GM19467 (cell line): Measurements from ENCODE around the gene CLEC19A.
"Not testable (repeated sequence)": the region's sequence is repeated elsewhere in the genome, so short reads cannot be mapped to it uniquely, and the experiment has no call there.

ENCODE experiments used
- ATAC-seq: cut with Tn5 transposase; IDR thresholded peaks from one replicate; pipeline ENCODE4 v1.9.1; 2021; ENCODE audit warnings: mild to moderate bottlenecking, moderate library complexity; ENCODE audit not compliant: unreplicated experiment

The CLEC19A gene

DNA sequence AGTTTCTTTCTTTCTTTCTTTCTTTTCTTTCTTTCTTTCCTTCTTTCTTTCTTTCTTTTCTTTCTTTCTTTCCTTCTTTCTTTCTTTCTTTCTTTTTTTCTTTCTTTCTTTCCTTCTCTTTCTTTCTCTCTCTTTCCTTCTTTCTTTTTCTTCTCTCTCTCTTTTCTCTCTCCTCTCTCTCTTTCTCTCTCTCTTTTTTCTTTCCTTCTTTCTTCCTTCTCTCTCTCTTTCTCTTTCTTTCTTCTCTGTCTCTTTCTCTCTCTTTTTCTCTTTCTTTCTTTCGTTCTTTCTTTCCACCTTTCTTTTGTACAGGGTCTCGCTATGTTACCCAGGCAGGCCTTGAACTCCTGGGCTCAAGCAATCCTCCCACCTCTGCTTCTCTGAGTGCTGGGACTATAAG is 35.7 kb downstream of the CLEC19A start:
- not testable (repeated sequence) for ATAC-seq

DNA sequence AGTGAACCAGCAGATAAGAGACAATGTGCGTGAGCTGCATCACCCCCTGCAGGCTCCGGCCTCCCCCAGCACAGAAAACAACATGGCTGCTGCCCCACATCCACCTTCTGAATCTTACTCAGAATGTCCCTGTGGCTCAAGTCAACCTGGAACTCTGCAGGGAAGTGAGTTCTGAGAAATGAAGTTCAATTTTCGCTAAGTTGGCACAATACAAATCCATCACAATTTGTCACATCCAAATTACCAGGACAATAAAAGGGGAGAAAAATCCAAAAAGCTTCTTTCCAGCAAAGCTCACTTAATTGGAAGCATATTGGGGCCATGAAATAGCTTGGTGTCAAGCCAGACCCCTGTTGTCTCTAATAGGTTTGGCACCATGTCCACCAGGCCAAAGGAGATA is 38.1 kb downstream of the CLEC19A start:
- no peak for ATAC-seq

DNA sequence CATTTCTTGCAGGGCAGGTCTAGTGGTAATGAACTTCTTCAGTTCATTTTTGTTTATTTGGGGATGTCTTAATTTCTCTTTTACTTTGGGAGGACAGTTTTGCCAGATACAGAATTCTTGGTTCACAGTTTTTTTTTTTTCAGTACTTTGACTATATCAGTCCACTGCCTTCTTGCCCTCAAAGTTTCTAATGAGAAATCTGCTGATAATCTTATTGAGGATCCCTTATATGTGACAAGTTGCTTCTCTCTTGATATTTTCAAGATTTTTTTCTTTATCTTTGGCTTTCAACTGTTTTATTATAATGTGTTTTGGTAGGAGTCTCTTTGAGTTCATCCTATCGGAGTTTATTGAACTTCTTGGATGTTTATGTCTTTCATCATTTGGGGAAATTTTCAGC is 42.8 kb downstream of the CLEC19A start:
- no peak for ATAC-seq

DNA sequence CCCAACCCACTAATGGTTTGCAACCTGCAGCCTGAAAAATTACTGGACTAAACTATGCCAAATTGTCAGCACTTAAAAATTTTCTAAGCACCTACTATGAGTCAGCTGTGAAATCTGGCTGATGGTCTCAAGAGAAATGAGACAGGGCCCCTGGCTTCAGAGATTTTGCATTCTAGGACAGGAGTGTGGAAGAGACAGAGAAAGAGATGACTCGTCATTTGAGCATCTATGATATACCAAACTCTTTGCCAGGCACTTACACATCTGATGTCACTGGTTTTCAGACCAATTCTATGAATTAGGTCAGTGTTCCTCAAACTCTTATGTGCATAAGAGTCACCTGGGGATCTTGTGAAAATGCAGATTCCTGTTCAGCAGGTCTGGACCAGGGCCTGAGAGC is 44.4 kb downstream of the CLEC19A start:
- ATAC-seq: no peak

DNA sequence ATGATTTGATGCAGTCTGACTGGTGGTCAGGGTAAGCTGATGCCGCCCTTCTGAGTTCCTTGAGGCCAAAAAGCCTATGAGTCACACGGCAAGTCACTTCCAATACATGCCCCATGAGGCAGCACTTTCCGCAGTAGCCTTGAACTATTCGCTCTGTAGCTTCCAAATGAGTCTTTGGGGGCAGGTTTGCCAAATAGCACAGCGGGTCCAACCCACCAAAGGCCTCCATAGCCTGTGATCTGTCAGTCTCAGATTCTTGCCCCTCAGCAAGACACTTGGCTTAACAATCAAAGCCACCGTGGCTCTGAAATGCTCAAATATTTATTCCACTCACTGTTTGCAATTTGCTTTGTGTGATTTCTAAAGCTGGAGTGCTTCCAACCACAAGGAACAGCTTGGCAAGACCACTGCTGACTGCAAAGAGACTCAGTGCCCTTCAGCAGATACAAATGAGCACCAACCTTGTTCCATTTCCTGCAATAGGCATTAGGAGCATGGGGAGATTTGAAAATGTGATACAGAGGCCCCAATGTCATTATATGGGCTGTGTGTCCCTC is 45.4 kb downstream of the CLEC19A start:
- ATAC-seq: no peak

DNA sequence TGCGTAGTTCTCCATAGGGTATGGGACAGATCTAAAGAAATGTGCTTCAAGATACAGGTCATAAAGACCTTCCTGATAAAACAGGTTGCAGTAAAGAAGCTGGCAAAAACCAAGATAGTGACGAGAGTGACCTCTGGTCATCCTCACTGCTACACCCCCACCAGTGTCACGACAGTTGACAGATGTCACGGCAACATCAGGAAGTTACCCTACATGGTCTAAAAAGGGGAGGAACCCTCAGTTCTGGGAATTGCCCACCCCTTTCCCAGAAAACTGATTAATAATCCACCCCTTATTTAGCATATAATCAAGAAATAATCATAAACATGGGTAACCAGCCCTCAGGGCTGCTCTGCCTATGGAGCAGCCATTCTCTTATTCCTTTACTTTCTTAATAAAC is 46.3 kb downstream of the CLEC19A start:
- ATAC-seq: no peak

DNA sequence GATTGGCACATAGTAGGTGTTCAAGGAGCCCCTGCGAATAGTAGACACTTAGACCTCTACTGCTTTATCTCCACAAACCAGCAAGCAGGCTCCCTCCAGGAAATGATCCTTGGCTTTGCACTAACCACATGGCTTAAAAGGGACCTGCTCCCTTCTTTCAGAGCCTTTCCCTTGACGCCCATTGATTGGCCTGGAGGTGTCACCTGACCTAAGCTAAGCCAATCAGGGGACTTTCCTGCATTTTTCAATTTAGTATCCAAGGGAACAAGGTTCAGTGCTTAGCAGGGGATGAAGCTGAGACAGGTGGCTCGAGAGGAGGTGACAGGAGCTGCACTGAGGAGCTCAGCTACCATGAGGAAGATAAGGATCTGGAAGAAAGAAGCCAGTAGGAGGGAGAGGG is 52.8 kb downstream of the CLEC19A start:
- no peak for ATAC-seq

DNA sequence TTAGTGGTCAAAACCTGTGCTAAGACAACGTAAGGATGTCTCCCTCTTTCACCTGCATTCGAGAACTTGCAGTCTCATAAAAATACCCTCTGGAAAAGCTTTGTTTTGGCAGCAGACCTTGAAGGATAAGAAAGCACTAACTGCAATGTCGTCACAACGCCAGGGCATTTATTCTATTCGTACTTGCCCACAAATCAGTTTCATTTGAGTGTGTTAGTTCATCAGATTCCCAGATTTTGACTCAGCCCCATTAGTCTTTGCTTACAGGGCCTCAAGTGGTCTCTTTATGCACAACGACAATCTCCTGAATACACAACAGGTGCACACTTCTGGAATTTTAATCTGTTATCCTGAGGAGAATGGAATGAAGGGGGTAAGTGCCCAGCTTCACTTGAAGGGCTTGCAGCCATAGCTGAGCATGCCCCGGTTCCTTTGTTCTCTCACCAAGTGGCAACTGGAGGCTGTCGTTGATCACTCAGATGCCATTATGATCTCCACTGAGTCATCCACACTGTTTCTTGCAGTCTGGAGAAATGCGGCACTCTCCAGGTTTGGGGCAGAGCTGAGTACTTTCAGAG is 58.8 kb downstream of the CLEC19A start:
- ATAC-seq: no peak

DNA sequence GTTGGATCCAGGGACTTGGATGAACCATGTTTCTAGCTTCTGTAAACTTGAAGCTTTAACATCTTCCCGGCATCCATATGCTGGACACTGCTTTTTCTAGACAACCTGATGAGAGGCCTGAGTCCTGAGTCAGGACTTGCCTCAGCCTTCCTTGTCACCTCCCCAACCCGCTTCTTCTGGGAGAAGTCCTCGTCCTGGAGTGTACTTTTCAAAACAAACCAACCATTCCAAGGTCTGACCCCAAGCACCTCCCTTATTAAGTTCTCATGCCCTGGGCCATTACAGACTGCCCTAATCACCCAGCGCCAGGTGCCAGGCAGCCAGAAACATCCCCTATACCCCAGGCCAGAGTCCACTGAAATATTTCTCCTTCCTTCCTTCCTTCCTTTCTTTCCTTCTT is 59.4 kb downstream of the CLEC19A start:
- ATAC-seq: no peak

DNA sequence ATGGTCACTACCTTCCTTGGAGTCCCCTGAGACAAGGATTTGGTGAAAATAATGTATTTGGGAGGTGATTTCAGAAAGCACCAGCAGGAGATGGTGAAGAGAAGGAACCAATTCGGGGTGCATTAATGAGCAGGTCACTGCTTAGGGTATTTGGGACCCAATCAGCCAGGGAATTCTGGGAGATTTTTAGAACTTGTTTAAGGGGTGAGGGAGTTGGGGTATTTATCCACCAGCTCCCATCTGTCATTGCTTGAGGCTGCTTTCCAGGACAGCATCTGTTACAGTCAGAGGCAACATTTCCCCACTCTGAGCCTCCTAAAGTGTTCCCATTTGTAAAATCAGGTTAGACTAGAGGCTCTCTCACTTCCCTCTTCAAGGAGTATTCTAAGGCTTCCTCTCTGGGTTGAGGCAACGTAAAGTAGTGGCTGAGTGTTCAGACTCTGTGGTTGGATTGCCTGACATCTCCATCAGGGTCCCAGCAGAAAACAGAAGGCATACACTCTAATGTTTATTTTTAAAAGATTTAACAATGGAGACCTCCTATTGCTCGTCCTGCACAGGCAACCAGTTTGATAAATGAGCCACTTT is 60.9 kb downstream of the CLEC19A start:
- no peak for ATAC-seq

DNA sequence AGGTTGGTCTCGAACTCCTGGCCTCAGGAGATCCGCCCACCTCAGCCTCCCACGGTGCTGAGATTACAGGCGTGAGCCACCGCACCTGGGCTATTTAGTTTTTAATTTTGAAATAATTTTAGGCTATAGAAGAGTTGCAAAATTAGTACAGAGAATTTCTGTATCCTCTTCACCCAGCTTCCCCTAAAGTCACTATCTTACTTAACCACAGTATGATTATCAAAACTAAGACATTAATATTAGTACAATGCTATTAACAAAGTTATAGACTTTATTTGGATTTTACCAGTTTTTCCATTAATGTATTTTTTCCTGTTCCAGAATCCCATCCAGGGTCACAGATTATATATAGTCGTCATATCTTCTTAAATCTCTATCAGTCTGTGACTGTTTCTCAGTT is 62.6 kb downstream of the CLEC19A start:
- ATAC-seq: no peak

DNA sequence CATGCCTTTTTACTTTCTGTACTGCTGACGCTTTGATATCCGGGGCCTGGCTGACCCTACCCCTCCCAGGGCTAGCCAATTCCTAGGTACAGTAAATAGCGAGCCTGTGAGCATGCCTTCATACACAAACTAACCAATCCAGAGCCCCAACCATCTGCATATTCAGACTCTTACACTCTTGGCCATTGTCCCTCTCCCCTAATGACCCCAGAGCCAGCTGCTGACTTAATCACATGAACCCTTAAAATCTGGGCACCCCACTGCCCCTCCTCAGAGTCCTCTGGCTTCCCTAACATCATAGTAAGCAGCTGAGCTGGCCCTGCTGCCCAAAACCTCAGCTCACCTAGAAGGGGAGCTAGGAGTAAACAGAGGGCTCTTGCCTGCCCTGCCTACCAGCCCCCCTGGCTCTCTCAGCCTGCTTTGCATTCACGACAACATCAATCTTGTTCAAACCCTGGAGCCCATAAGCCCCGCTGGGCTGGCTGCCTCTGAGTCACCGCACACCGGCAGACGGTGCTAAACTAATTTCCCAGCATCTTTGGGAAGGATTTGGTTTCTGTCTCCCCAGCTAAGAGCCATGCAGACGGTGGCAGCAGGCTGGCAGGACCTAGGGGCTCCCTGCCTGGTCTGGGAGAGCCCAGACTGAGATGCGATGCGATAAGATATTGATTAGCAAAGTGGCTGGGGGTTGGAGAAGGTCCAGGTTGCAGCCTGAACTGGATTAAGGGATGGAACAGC is 63.2 kb downstream of the CLEC19A start:
- no peak for ATAC-seq

DNA sequence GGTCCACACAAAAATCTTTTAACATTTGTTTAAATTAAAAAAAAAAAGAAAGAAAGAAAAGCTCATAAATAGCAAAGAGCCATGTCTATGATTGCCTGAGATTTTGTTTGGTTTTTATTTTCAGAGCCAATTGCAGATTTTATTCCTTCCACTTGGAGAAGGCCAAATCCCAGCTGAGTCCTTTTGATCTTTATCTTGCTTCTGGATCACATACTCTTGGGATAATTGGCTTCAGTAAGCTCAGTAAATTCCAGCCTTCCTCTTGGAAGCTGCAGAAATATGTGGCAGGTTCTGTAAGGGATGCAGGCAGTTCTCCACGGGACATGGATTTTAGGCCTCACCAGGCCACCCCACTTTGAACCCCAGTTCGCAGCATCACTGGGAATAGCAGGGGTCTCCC is 68.8 kb downstream of the CLEC19A start:
- ATAC-seq: no peak

DNA sequence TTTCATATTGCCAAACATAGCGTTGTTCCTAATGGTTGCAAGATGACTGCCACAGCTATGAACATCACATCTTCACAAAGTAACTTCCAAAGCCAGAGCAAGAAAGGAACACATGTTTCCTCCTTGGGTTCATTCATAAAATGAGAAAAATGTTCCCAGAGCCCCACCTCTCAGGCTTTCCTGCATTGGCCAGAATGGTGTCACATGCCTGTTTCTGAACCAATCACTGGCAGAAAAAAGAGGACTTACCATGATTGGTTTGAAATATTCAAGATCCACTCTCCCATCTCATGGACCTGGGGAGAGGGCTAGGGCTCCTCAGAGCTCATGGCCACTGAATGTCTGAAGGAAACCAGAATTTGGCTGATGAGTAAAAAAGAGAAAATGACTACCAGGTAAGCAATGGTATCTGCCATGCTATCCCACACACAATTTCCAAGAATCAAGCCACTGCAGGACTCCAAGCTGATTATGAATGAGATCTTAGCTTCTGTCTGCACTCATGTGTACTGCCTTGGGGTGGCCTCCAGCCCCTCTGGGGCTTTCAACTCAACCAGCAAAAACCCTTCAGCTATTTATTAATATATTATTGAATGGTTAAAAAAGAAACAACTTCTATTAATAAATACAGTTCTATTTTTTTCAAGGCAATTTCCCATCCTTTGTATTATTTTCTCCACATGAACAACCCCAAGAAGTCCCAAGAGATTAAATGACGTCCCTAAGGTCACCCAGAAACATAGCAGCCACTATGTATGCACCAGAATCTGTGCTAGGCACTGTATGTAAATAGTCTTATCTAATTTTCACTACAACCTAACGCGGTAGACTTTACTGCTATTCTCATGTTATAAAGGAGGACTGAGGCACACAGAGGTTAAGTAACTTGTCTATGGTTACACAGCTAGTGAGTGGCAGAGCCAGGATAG is 70.8 kb downstream of the CLEC19A start:
- no peak for ATAC-seq

DNA sequence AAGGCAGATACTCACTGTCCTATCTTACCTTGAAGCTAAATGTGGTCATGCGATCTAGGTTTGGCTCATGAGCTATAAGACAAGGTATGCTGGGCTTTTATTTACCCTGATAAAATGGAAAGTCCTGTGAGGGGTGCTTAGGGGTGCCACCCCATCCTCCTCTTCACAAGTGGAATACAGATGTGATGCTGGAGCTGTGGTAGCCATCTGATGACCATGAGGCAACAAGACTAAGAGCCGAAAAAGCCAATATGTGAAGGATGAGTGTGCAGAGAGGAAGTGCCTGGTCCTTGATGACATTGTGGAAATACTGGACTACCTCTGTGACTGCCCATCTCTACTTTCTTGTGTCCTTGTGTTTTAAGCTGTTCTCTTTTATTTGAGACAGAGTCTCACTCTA is 74.0 kb downstream of the CLEC19A start:
- no peak for ATAC-seq
